OCI-LY3 (cell line): ENCODE results near the gene ZFTA.

Experiments
- EZH2phosphoT487 ChIP-seq: fragments of 200-600 bp; shearing (Covaris generic); IDR thresholded peaks from 2 replicates; pipeline ENCODE4 v1.6.1; 2018; ENCODE audit warnings: antibody characterized with exemption, mixed run types, low read depth
- TF ChIP-seq, protein P1 (sequence below): fragments of 200-600, 300-600 bp; sonication (generic); IDR thresholded peaks from 2 replicates; pipeline ENCODE4 v1.5.1; 2014; ENCODE audit warnings: antibody characterized with exemption, low read length, low read depth

DNA sequence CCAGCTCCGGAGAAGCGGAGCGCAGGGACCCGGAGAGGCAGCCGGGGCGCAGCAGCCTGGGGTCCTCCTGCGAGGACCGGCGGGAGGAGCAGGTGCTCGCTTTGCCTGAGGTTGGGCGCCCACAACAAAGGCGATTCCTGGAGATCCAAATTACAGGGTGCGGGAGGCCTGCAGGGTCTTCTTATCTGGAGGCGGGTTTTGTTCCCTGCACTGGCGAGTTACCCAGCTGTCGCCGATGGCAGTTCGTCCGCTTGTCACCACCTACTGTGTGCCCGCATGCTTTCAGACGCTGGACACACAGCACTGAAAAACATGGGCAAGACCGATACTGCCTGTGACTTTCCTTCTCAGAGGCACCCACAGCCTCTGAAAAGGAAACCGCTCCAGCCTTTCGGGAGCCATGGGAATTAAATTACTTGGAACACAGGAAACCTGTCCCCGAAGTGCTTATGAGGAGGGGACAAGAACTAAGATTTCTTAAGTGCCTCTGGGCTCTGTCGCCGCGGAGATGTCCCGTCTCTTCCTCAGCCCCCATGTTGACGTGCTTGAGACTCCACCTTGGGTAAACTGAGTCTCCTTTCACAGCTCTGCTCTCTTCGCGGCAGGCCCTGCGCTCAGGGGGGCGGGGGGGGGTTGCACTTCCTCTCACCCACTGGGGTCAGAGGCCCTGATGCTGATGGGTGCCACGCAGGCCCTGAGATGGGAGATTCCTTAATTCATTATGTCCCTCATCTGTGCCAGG, 1.3 kb upstream of the ZFTA start:
- TF ChIP-seq, protein P1, sequence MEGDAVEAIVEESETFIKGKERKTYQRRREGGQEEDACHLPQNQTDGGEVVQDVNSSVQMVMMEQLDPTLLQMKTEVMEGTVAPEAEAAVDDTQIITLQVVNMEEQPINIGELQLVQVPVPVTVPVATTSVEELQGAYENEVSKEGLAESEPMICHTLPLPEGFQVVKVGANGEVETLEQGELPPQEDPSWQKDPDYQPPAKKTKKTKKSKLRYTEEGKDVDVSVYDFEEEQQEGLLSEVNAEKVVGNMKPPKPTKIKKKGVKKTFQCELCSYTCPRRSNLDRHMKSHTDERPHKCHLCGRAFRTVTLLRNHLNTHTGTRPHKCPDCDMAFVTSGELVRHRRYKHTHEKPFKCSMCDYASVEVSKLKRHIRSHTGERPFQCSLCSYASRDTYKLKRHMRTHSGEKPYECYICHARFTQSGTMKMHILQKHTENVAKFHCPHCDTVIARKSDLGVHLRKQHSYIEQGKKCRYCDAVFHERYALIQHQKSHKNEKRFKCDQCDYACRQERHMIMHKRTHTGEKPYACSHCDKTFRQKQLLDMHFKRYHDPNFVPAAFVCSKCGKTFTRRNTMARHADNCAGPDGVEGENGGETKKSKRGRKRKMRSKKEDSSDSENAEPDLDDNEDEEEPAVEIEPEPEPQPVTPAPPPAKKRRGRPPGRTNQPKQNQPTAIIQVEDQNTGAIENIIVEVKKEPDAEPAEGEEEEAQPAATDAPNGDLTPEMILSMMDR = no peak
- no peak for TF ChIP-seq EZH2phosphoT487
